HL-60/S4 (cell line): Measurements from ENCODE around the gene ACBD5.
"Not testable (repeated sequence)": the region's sequence is repeated elsewhere in the genome, so short reads cannot be mapped to it uniquely, and the experiment has no call there.

Experiments used
- in situ Hi-C: fragments of 300-500 bp; cut with MboI; formaldehyde crosslinking; loops from 2 replicates; pipeline ENCODE4 v1.14.3; 2022; ENCODE audit warnings: low sequenced_read_pairs

Gene ACBD5

GRCh38 chr10:27240212-27241009 is at the start of gene ACBD5:
Gene ACBD5, minus strand, starts transcription at chr10:27240797. Its CDS starts 109 bp downstream, at chr10:27240688.
- in situ Hi-C loops, result no loop called here

GRCh38 chr10:27285093-27285492 is 44.5 kb upstream of the ACBD5 start:
- in situ Hi-C loops, result no loop called here

- in situ Hi-C loops, result no loop called here
These were observed 36.0 kb upstream of the ACBD5 start for GRCh38 chr10:27276581-27276980.

GRCh38 chr10:27266025-27266424 is 25.4 kb upstream of the ACBD5 start:
- in situ Hi-C loops, result not testable (repeated sequence)

- in situ Hi-C loops, result not testable (repeated sequence)
These were observed 22.2 kb upstream of the ACBD5 start for GRCh38 chr10:27262788-27263187.

- in situ Hi-C loops, result no loop called here
These were observed 18.5 kb upstream of the ACBD5 start for GRCh38 chr10:27258838-27259812.

- in situ Hi-C loops, result no loop called here
These were observed 17.9 kb upstream of the ACBD5 start for GRCh38 chr10:27258492-27258837.

GRCh38 chr10:27256299-27257189 is 15.9 kb upstream of the ACBD5 start:
- in situ Hi-C loops, result no loop called here

GRCh38 chr10:27253576-27253975 is 13.0 kb upstream of the ACBD5 start:
- in situ Hi-C loops, result no loop called here

- in situ Hi-C loops, result no loop called here
These were observed 11.8 kb upstream of the ACBD5 start for GRCh38 chr10:27252267-27253000.

- in situ Hi-C loops, result no loop called here
These were observed 11.0 kb upstream of the ACBD5 start for GRCh38 chr10:27251554-27251953.

- in situ Hi-C loops, result no loop called here
These were observed 7.6 kb upstream of the ACBD5 start for GRCh38 chr10:27248215-27248614.

- in situ Hi-C loops, result no loop called here
These were observed 6.8 kb upstream of the ACBD5 start for GRCh38 chr10:27247441-27247840.

- in situ Hi-C loops, result no loop called here
These were observed 6.4 kb upstream of the ACBD5 start for GRCh38 chr10:27247006-27247405.

GRCh38 chr10:27245836-27246235 is 5.2 kb upstream of the ACBD5 start:
- in situ Hi-C loops, result no loop called here

- in situ Hi-C loops, result no loop called here
These were observed 4.4 kb upstream of the ACBD5 start for GRCh38 chr10:27244976-27245375.

- in situ Hi-C loops, result no loop called here
These were observed 2.5 kb upstream of the ACBD5 start for GRCh38 chr10:27242951-27243551.

- in situ Hi-C loops, result no loop called here
These were observed 1.9 kb upstream of the ACBD5 start for GRCh38 chr10:27242473-27242950.

- in situ Hi-C loops, result no loop called here
These were observed 1.3 kb upstream of the ACBD5 start for GRCh38 chr10:27241652-27242472.
